Upper lobe of left lung (tissue), 6 donors: ENCODE results near the gene NINJ1. TPM values are rescaled to one million over a fixed set of nuclear protein-coding genes. Genes with fewer than 3 reads are reported as not detected.

Source experiments
- ATAC-seq, 2 donors: fragments of 200-7000 bp; cut with Tn5 transposase; one replicate each; pipeline ENCODE4 v1.9.1; 2022; ENCODE audit warnings: mild to moderate bottlenecking in 2 of 2, moderate library complexity in 2 of 2; ENCODE audit not compliant: low FRiP score in 2 of 2
- DNase-seq, 2 donors: peaks; one replicate each; pipeline ENCODE4 v3.0.0-alpha.2; 2019 to 2020
- H3K27ac ChIP-seq, 4 donors: fragments of 200-600 bp; sonication (generic); one replicate each; pipeline ENCODE4 v1.5.1; 2016 to 2019
- H3K27me3 ChIP-seq, 4 donors: fragments of 200-600 bp; sonication (generic); one replicate each; pipeline ENCODE4 v1.5.1; 2017 to 2019
- H3K36me3 ChIP-seq, 4 donors: fragments of 200-600 bp; sonication (generic); one replicate each; pipeline ENCODE4 v1.5.1; 2016 to 2019
- H3K4me1 ChIP-seq, 4 donors: fragments of 200-600 bp; sonication (generic); one replicate each; pipeline ENCODE4 v1.5.1; 2018 to 2019
- H3K4me3 ChIP-seq, 4 donors: fragments of 200-600 bp; sonication (generic); one replicate each; pipeline ENCODE4 v1.5.1; 2017 to 2019; ENCODE audit warnings: mild to moderate bottlenecking in 2 of 4, moderate library complexity in 1 of 4
- H3K9me3 ChIP-seq, 4 donors: fragments of 200-600 bp; sonication (generic); one replicate each; pipeline ENCODE4 v1.5.1; 2018 to 2019
- EP300 ChIP-seq, 4 donors: sonication (generic); formaldehyde crosslinking; IDR thresholded peaks; one replicate each; pipeline ENCODE4 v1.5.1; 2017; ENCODE audit warnings: antibody characterized with exemption in 4 of 4, control low read depth in 2 of 4
- POLR2A ChIP-seq, 4 donors: fragments of 450-650 bp; IDR thresholded peaks; one replicate each; pipeline ENCODE4 v1.5.1; 2016 to 2017; ENCODE audit warnings: antibody characterized with exemption in 4 of 4, mild to moderate bottlenecking in 2 of 4
- POLR2AphosphoS5 ChIP-seq, 2 donors: sonication (generic); formaldehyde crosslinking; IDR thresholded peaks; one replicate each; pipeline ENCODE4 v1.5.1; 2017; ENCODE audit warnings: antibody characterized with exemption in 2 of 2
- WGBS, 2 donors: methylation state at CpG; one replicate each; pipeline ENCODE4 v1.1.5; 2017 to 2018; 5-methylcytosine and 5-hydroxymethylcytosine counted together
- total RNA-seq, 6 donors: library from RNA; depleted of rRNA in 4 of 6; stranded (reverse); fragments of >200 nt in 4 of 6; gene quantifications; one replicate each; pipeline versions ENCODE4 v1.1.0 to v1.2.1, GENCODE V29; 2016 to 2021
- TF ChIP-seq, protein P1 (sequence below), 6 experiments: fragments of 450-650 bp in 4 of 6; fragments of 200-600 bp in 2 of 6; sonication (generic) in 2 of 6; IDR thresholded peaks; one replicate each; pipeline ENCODE4 v1.5.1; 2016 to 2019; ENCODE audit warnings: antibody characterized with exemption in 6 of 6
- donor health status: DM: no; HTN: no; CAD: no; lungs with moderate emphysema.
- donor health status: DM: no; HTN: yes; CAD: no; lungs with severe emphysema.

Gene NINJ1
- total RNA-seq, 6 donors from 2014 or later: 35.6 to 83.9 (median 56.8) TPM

- H3K9me3 ChIP-seq: peaks cover 0 to 9% (median 0%) of the 10 kb centered on the region in 4 donors
- H3K4me3 ChIP-seq: no peak overlapping the region
- peak in 1 of 2 donors; percentile 21 for DNase-seq
- no peak for ATAC-seq
- no peaks in the 10 kb centered on the region for H3K36me3 ChIP-seq
- WGBS, 2 donors: 67 to 100% methylated on average over 3 of the region's 3 CpGs
- H3K27ac ChIP-seq: no peak overlapping the region
- TF ChIP-seq POLR2AphosphoS5 (IDR thresholded peaks at IDR 0.05): no peak
- TF ChIP-seq, protein P1, sequence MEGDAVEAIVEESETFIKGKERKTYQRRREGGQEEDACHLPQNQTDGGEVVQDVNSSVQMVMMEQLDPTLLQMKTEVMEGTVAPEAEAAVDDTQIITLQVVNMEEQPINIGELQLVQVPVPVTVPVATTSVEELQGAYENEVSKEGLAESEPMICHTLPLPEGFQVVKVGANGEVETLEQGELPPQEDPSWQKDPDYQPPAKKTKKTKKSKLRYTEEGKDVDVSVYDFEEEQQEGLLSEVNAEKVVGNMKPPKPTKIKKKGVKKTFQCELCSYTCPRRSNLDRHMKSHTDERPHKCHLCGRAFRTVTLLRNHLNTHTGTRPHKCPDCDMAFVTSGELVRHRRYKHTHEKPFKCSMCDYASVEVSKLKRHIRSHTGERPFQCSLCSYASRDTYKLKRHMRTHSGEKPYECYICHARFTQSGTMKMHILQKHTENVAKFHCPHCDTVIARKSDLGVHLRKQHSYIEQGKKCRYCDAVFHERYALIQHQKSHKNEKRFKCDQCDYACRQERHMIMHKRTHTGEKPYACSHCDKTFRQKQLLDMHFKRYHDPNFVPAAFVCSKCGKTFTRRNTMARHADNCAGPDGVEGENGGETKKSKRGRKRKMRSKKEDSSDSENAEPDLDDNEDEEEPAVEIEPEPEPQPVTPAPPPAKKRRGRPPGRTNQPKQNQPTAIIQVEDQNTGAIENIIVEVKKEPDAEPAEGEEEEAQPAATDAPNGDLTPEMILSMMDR (IDR thresholded peaks at IDR 0.05): no peak
- TF ChIP-seq EP300 (IDR thresholded peaks at IDR 0.05): no peak
- TF ChIP-seq POLR2A (IDR thresholded peaks at IDR 0.05): no peak
- H3K27me3 ChIP-seq: no peaks in the 10 kb centered on the region
- H3K4me1 ChIP-seq: peaks cover 20 to 28% (median 26%) of the 10 kb centered on the region in 4 donors
Observed at GRCh38 chr9:93091453-93092081, 42.5 kb downstream of the NINJ1 start.

DNA sequence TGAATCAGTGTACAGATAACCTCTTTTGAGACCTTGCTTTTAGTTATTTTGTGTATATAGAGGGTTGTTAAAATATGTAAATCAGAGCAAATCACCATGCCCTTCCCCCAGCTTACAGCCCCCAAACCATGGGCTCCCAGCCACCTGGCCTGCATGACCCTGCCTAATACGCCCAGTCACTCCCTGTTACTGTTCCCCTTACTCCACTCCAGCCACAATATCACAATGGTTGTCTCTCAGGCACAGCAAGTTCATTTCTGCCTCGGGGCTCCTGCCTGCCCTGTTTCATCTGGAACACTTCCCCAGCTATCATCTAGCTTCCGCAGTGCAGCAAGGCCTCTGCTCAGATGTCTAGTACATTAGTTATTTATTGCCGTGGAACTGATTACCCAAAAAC is 43.0 kb downstream of the NINJ1 start:
- no peak overlapping the region for H3K27ac ChIP-seq
- DNase-seq (no peak), ATAC-seq (no peak)
- no peaks in the 10 kb centered on the region for H3K36me3 ChIP-seq
- H3K4me1 ChIP-seq: peaks cover 20 to 29% (median 26%) of the 10 kb centered on the region in 4 donors
- no peak overlapping the region for H3K4me3 ChIP-seq
- 93 to 96% methylated on average over 4 of the region's 4 CpGs for WGBS, 2 donors
- TF ChIP-seq POLR2A (IDR thresholded peaks at IDR 0.05): no peak
- H3K9me3 ChIP-seq: peaks cover 0 to 9% (median 0%) of the 10 kb centered on the region in 4 donors
- H3K27me3 ChIP-seq: no peaks in the 10 kb centered on the region

DNA sequence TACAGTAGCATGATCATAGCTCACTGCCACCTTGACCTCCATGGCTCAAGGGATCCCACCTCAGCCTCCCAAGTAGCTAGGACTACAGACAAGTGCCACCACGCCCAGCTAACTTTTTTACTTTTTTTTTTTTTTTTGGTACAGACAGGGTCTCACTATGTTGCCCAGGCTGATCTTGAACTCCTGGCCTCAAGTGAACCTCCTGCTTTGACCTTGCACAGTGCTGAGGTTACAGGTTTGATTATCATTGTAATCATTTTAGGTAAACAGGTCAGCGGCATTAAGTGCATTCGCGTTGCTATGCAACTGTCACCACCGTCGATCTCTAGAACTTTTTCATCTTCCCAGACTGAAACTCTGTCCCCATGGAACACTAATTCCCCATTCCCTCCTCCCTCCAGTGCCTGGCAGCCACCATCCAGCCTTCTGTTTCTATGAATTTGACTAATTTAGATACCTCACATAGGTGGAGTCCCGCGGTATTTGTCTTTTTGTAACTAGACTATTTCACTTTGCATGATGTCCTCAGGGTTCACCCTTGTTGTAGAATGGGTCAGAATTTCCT is 43.9 kb downstream of the NINJ1 start:
- ATAC-seq (no peak), DNase-seq (no peak)
- Histone ChIP-seq H3K27ac (no peak overlapping the region), H3K4me3 (no peak overlapping the region), H3K36me3 (no peaks in the 10 kb centered on the region), H3K27me3 (no peaks in the 10 kb centered on the region), H3K4me1 (peaks cover 19 to 30% (median 26%) of the 10 kb centered on the region in 4 donors), H3K9me3 (peaks cover 0 to 9% (median 0%) of the 10 kb centered on the region in 4 donors)
- TF ChIP-seq EP300 (IDR thresholded peaks at IDR 0.05): no peak
- TF ChIP-seq POLR2A (IDR thresholded peaks at IDR 0.05): no peak
- TF ChIP-seq, protein P1 (IDR thresholded peaks at IDR 0.05): no peak
- no peak for TF ChIP-seq POLR2AphosphoS5 (IDR thresholded peaks at IDR 0.05)
- WGBS, 2 donors: 88 to 93% methylated on average over 8 of the region's 8 CpGs

GRCh38 chr9:93089481-93089991 is 44.5 kb downstream of the NINJ1 start:
- Histone ChIP-seq H3K36me3 (no peaks in the 10 kb centered on the region), H3K4me1 (peaks cover 13 to 23% (median 20%) of the 10 kb centered on the region in 4 donors), H3K4me3 (no peak overlapping the region), H3K27me3 (no peaks in the 10 kb centered on the region), H3K9me3 (peaks cover 0 to 9% (median 0%) of the 10 kb centered on the region in 4 donors), H3K27ac (no peak overlapping the region)
- peak in 1 of 2 donors; percentile 16 for DNase-seq
- TF ChIP-seq POLR2A (IDR thresholded peaks at IDR 0.05) (no peak), POLR2AphosphoS5 (IDR thresholded peaks at IDR 0.05) (no peak), EP300 (IDR thresholded peaks at IDR 0.05) (no peak)
- TF ChIP-seq, protein P1 (IDR thresholded peaks at IDR 0.05): no peak
- 91 to 96% methylated on average over 9 to 12 of the region's 12 CpGs for WGBS, 2 donors
- no peak for ATAC-seq

GRCh38 chr9:93089024-93089423 is 45.0 kb downstream of the NINJ1 start:
- 90 to 96% methylated on average over 5 of the region's 5 CpGs for WGBS, 2 donors
- no peak for ATAC-seq
- TF ChIP-seq, protein P1 (IDR thresholded peaks at IDR 0.05): no peak
- TF ChIP-seq POLR2AphosphoS5 (IDR thresholded peaks at IDR 0.05): no peak
- no peak for TF ChIP-seq EP300 (IDR thresholded peaks at IDR 0.05)
- TF ChIP-seq POLR2A (IDR thresholded peaks at IDR 0.05): no peak
- peaks cover 0 to 9% (median 0%) of the 10 kb centered on the region in 4 donors for H3K9me3 ChIP-seq
- no peaks in the 10 kb centered on the region for H3K36me3 ChIP-seq
- no peak overlapping the region for H3K27ac ChIP-seq
- H3K4me3 ChIP-seq: no peak overlapping the region
- H3K27me3 ChIP-seq: no peaks in the 10 kb centered on the region
- H3K4me1 ChIP-seq: peaks cover 9 to 20% (median 16%) of the 10 kb centered on the region in 4 donors
- DNase-seq: no peak
